H1 (cell line): ENCODE measurements around the gene DDN. TPM values are rescaled to one million over a fixed set of nuclear protein-coding genes. Genes with fewer than 3 reads are reported as not detected.

Source experiments
- CTCF ChIA-PET: fragments of 300-600 bp; sonication (Branson Sonifier 250); formaldehyde crosslinking; loops from one replicate; lab custom pipeline; 2021; ENCODE audit not compliant: partially characterized antibody; lab: Charles Lee
- POLR2A ChIA-PET: fragments of 300-600 bp; sonication (Branson Sonifier 250); formaldehyde crosslinking; loops from one replicate; lab custom pipeline; 2021; ENCODE audit warnings: inconsistent platforms; ENCODE audit not compliant: partially characterized antibody; lab: Charles Lee
- DNase-seq, 2 experiments: peaks; one replicate each; pipeline versions ENCODE4 v3.0.0 to v3.0.0-alpha.2; 2010 to 2022; ENCODE audit warnings: low spot score in 2 of 2, low read depth in 1 of 2, mixed read lengths in 1 of 2
- FAIRE-seq: peaks from 2 replicates; lab custom pipeline; 2011; peaks lifted over from hg19 to GRCh38; lab: Jason Lieb, UNC
- H2AFZ ChIP-seq: 2 replicates; pipeline ENCODE4 v1.8.1; 2012; ENCODE audit warnings: low read length, inconsistent platforms
- H2AK5ac ChIP-seq: 2 replicates; pipeline ENCODE4 v1.6.1; 2013; ENCODE audit warnings: low read depth, low read length
- H2BK120ac ChIP-seq: replicated peaks from 2 replicates; pipeline ENCODE3; 2013; ENCODE audit warnings: low read depth, low read length, inconsistent platforms
- H2BK12ac ChIP-seq: 2 replicates; pipeline ENCODE4 v1.6.1; 2013; ENCODE audit warnings: low read depth, low read length
- H2BK15ac ChIP-seq: 2 replicates; pipeline ENCODE4 v1.6.1; 2013; ENCODE audit warnings: low read length
- H2BK20ac ChIP-seq: 2 replicates; pipeline ENCODE4 v1.6.1; 2013; ENCODE audit warnings: low read length
- H2BK5ac ChIP-seq: 2 replicates; pipeline ENCODE4 v1.6.1; 2013; ENCODE audit warnings: low read depth, low read length
- H3K14ac ChIP-seq: 2 replicates; pipeline ENCODE4 v1.6.1; 2013; ENCODE audit warnings: inconsistent platforms; ENCODE audit not compliant: insufficient read length
- H3K18ac ChIP-seq: 2 replicates; pipeline ENCODE4 v1.6.1; 2013; ENCODE audit warnings: low read length; ENCODE audit errors: extremely low read depth
- H3K23ac ChIP-seq: 2 replicates; pipeline ENCODE4 v1.6.1; 2013; ENCODE audit warnings: inconsistent platforms; ENCODE audit not compliant: insufficient read length
- H3K23me2 ChIP-seq: 2 replicates; pipeline ENCODE4 v1.6.1; 2013; ENCODE audit warnings: low read depth, low read length
- H3K27ac ChIP-seq: 2 replicates; pipeline ENCODE4 v1.6.1; 2011; ENCODE audit warnings: low read depth, low read length, inconsistent platforms
- H3K27me3 ChIP-seq, 4 experiments: replicated peaks in 1 of 4; 1 replicate in 1 of 4; 2 replicates in 3 of 4; pipeline versions ENCODE4 v1.6.1 to v1.8.1; 2011 to 2013; ENCODE audit warnings: low read length in 3 of 4, mild to moderate bottlenecking in 3 of 4, inconsistent platforms in 2 of 4, mixed read lengths in 2 of 4, moderate library complexity in 1 of 4; ENCODE audit not compliant: control insufficient read depth in 3 of 4, insufficient read depth in 3 of 4; ENCODE audit errors: extremely low read depth in 1 of 4
- H3K36me3 ChIP-seq, 4 experiments: 2 replicates each; pipeline versions ENCODE4 v1.6.1 to v1.8.1; 2011 to 2013; ENCODE audit warnings: mild to moderate bottlenecking in 4 of 4, low read length in 3 of 4, moderate library complexity in 2 of 4, control low read depth in 1 of 4, inconsistent platforms in 1 of 4; ENCODE audit not compliant: insufficient read depth in 4 of 4, control insufficient read depth in 2 of 4
- H3K4ac ChIP-seq: replicated peaks from 2 replicates; pipeline ENCODE3; 2013; ENCODE audit warnings: low read length, low read depth, mixed read lengths, inconsistent platforms; ENCODE audit not compliant: insufficient read length
- H3K4me1 ChIP-seq, 4 experiments: replicated peaks in 1 of 4; 1 replicate in 1 of 4; 2 replicates in 3 of 4; pipeline versions ENCODE4 v1.6.1 to v1.8.1; 2011 to 2013; ENCODE audit warnings: low read length in 3 of 4, inconsistent platforms in 2 of 4, mixed read lengths in 1 of 4; ENCODE audit not compliant: insufficient read depth in 4 of 4, control insufficient read depth in 3 of 4
- H3K4me2 ChIP-seq, 2 experiments: 2 replicates each; pipeline versions ENCODE4 v1.6.1 to v1.8.1; 2011 to 2013; ENCODE audit warnings: low read depth in 2 of 2, low read length in 2 of 2, control low read depth in 1 of 2, inconsistent platforms in 1 of 2, mild to moderate bottlenecking in 1 of 2; ENCODE audit not compliant: insufficient read depth in 1 of 2
- H3K4me3 ChIP-seq, 4 experiments: fragments of 200-600, 300-600 bp in 1 of 4; sonication (generic), shearing (Covaris generic), sonication (Bioruptor Twin) in 1 of 4; 2 replicates each; pipeline versions ENCODE4 v1.5.1 to v1.8.1; 2011 to 2016; ENCODE audit warnings: low read length in 4 of 4, low read depth in 3 of 4, control low read depth in 2 of 4, inconsistent platforms in 2 of 4, mild to moderate bottlenecking in 2 of 4, mixed read lengths in 1 of 4, moderate library complexity in 1 of 4; ENCODE audit not compliant: insufficient read depth in 2 of 4; ENCODE audit errors: extremely low read depth in 1 of 4
- H3K56ac ChIP-seq: replicated peaks from 2 replicates; pipeline ENCODE3; 2013; ENCODE audit warnings: low read depth, mild to moderate bottlenecking, mixed read lengths, low read length, inconsistent platforms; ENCODE audit not compliant: insufficient read length
- H3K79me1 ChIP-seq: 2 replicates; pipeline ENCODE4 v1.6.1; 2013; ENCODE audit warnings: low read depth, low read length, control low read depth
- H3K79me2 ChIP-seq, 2 experiments: 2 replicates each; pipeline versions ENCODE4 v1.6.1 to v1.8.1; 2012 to 2013; ENCODE audit warnings: low read length in 2 of 2, mild to moderate bottlenecking in 2 of 2, inconsistent platforms in 1 of 2; ENCODE audit not compliant: insufficient read depth in 2 of 2, control insufficient read depth in 1 of 2
- H3K9ac ChIP-seq, 4 experiments: replicated peaks in 1 of 4; 1 replicate in 1 of 4; 2 replicates in 3 of 4; pipeline versions ENCODE4 v1.6.1 to v1.8.1; 2011 to 2013; ENCODE audit warnings: low read depth in 3 of 4, low read length in 3 of 4, control low read depth in 2 of 4, mild to moderate bottlenecking in 2 of 4, moderate library complexity in 2 of 4, inconsistent platforms in 1 of 4; ENCODE audit errors: extremely low read depth in 1 of 4
- H3K9me3 ChIP-seq, 2 experiments: 2 replicates each; pipeline versions ENCODE4 v1.6.1 to v1.8.1; 2012 to 2013; ENCODE audit warnings: mild to moderate bottlenecking in 2 of 2, moderate library complexity in 2 of 2, control low read depth in 1 of 2, inconsistent platforms in 1 of 2, low read depth in 1 of 2, low read length in 1 of 2, mixed read lengths in 1 of 2; ENCODE audit not compliant: insufficient read depth in 2 of 2
- H4K20me1 ChIP-seq, 2 experiments: replicated peaks in 1 of 2; 2 replicates each; pipeline versions ENCODE3 to v1.8.1; 2011 to 2013; ENCODE audit warnings: inconsistent platforms in 2 of 2, low read length in 2 of 2, mild to moderate bottlenecking in 1 of 2; ENCODE audit not compliant: insufficient read depth in 2 of 2, control insufficient read depth in 1 of 2
- H4K5ac ChIP-seq: 2 replicates; pipeline ENCODE4 v1.6.1; 2013; ENCODE audit warnings: low read length, low read depth, mixed read lengths, inconsistent platforms; ENCODE audit not compliant: insufficient read length
- H4K8ac ChIP-seq: 2 replicates; pipeline ENCODE4 v1.8.0; 2013; ENCODE audit warnings: mild to moderate bottlenecking, moderate library complexity, low read length, inconsistent platforms; ENCODE audit not compliant: insufficient read depth; ENCODE audit errors: extremely low read depth
- H4K91ac ChIP-seq: replicated peaks from 2 replicates; pipeline ENCODE3; 2013; ENCODE audit warnings: low read length, mixed read lengths, inconsistent platforms; ENCODE audit not compliant: insufficient read length
- WGBS, 2 experiments: shearing (Covaris generic) in 1 of 2; methylation state at CpG; one replicate each; pipeline versions ENCODE4 v1.1.6 to v1.1.7; 2013 to 2015; ENCODE audit warnings: low lambda C conversion rate in 2 of 2, mixed read lengths in 2 of 2, inconsistent platforms in 1 of 2, low coverage in 1 of 2, missing lambda C conversion rate in 1 of 2; ENCODE audit not compliant: insufficient replicate concordance in 2 of 2, insufficient coverage in 1 of 2, insufficient read length in 1 of 2; ENCODE audit errors: extremely low coverage in 1 of 2, missing lambda C conversion rate in 1 of 2; 5-methylcytosine and 5-hydroxymethylcytosine counted together
- polyA plus RNA-seq, 7 experiments: library from polyadenylated mRNA; depleted of rRNA in 3 of 7; stranded (reverse) in 5 of 7; unstranded in 2 of 7; fragments of >200 nt in 5 of 7; fragments of 200-250 nt in 2 of 7; gene quantifications; 1 replicate in 5 of 7; 2 replicates in 1 of 7; 4 replicates in 1 of 7; pipeline versions ENCODE4 v1.2.1 to v1.2.3, GENCODE V29; 2011 to 2013; ENCODE audit warnings: missing spikeins in 2 of 7, mixed read lengths in 2 of 7
- total RNA-seq: library from RNA; stranded (reverse); fragmentation: NEBNext Ultra II Directional; extraction: Animal tissue kit (Norgen Biotek cat#: 25700); gene quantifications from 2 replicates; pipeline ENCODE4 v1.2.1, GENCODE V29; 2021

Gene DDN
- total and polyA plus RNA-seq, 2 of the 8 experiments (the other 6 are each of a cell fraction or from before 2014, with no cell fraction given), result 0.14 to 0.30 TPM

DNA sequence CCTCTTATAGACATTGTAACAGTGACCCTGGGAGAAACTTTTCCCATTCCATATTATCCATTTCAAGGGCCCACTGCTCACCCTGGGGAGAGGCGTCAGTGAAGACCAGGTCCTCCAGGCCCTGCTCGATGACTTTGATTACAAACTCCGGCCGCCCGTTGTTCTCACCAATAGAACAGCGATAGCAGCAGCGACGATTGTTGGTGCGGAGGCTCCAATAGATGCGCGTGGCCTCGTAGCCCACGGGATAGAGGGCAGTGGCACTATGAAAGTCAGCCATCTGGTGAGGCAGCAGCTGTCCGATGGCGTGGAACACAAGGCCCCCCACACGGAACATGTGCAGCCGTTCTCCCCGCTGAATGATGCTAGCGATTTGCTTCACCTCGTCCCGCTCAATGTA is 26.9 kb upstream of the DDN start:
- H3K9ac ChIP-seq, result no peak overlapping the region
- H3K18ac ChIP-seq, result no peak overlapping the region
- no peak overlapping the region for H3K4ac ChIP-seq
- no peak overlapping the region for H2BK120ac ChIP-seq
- H3K4me2 ChIP-seq, result no peak overlapping the region
- H2AK5ac ChIP-seq, result no peak overlapping the region
- no peaks in the 10 kb centered on the region for H3K9me3 ChIP-seq
- H3K4me3 ChIP-seq, result no peak overlapping the region
- H2BK20ac ChIP-seq, result no peak overlapping the region
- no peak overlapping the region for H2BK15ac ChIP-seq
- WGBS, 2 experiments, result 94% methylated on average over 21 of the region's 21 CpGs; no CpG with 5 or more reads in 1 of the 2 experiments
- DNase-seq (no peak), FAIRE-seq (no peak)
- no peak overlapping the region for H4K8ac ChIP-seq
- peaks cover 35 to 83% (median 70%) of the 10 kb centered on the region in 4 experiments; a peak in 7 of 8 replicates for H3K36me3 ChIP-seq
- H3K23me2 ChIP-seq, result no peaks in the 10 kb centered on the region
- H4K20me1 ChIP-seq, result peaks cover 6 to 8% of the 10 kb centered on the region in 2 experiments
- H3K23ac ChIP-seq, result no peak overlapping the region
- H2AFZ ChIP-seq, result no peak overlapping the region
- H3K56ac ChIP-seq, result no peak overlapping the region
- no peaks in the 10 kb centered on the region; the same call in 1 of the 2 replicates for H3K79me1 ChIP-seq
- CTCF ChIA-PET, result interaction anchor here (0.9 to 4.9 kb wide), 2 partner anchors 11 to 18 kb away, joined by 3 to 43 read pairs; no protein-coding TSS in a partner anchor
- H3K4me1 ChIP-seq, result no peaks in the 10 kb centered on the region
- no peak overlapping the region for H3K27ac ChIP-seq
- H3K79me2 ChIP-seq, result no peaks in the 10 kb centered on the region
- no peak overlapping the region for H4K91ac ChIP-seq
- H3K14ac ChIP-seq, result no peak overlapping the region
- H2BK12ac ChIP-seq, result no peak overlapping the region
- H2BK5ac ChIP-seq, result no peak overlapping the region
- POLR2A ChIA-PET, result interaction anchor here (0.6 to 22.2 kb wide), 2 partner anchors 15 to 97 kb away, joined by 3 to 339 read pairs; no protein-coding TSS in a partner anchor
- H4K5ac ChIP-seq, result no peak overlapping the region
- no peaks in the 10 kb centered on the region for H3K27me3 ChIP-seq
